Fibroblast of lung (primary cell): Measurements from ENCODE around the gene NDUFA12. TPM values are rescaled to one million over a fixed set of nuclear protein-coding genes. Genes with fewer than 3 reads are reported as not detected.

ENCODE experiments used
- DNase-seq, 2 donors: peaks; one replicate each; pipeline versions ENCODE4 v3.0.0 to v3.0.0-alpha.2; 2010; ENCODE audit warnings: low read depth in 2 of 2
- H2AFZ ChIP-seq: 2 replicates; pipeline ENCODE4 v1.5.1; 2012; ENCODE audit warnings: low read length, control low read depth, inconsistent platforms
- H3K27ac ChIP-seq: 2 replicates; pipeline ENCODE4 v1.5.1; 2011; ENCODE audit warnings: low read length, control low read depth; ENCODE audit not compliant: insufficient read depth
- H3K27me3 ChIP-seq: 2 replicates; pipeline ENCODE4 v1.5.1; 2011; ENCODE audit warnings: mild to moderate bottlenecking, low read length; ENCODE audit not compliant: control insufficient read depth, insufficient read depth
- H3K36me3 ChIP-seq: 2 replicates; pipeline ENCODE4 v1.5.1; 2011; ENCODE audit warnings: low read length; ENCODE audit not compliant: control insufficient read depth, insufficient read depth
- H3K4me1 ChIP-seq: 2 replicates; pipeline ENCODE4 v1.5.1; 2011; ENCODE audit warnings: low read length; ENCODE audit not compliant: control insufficient read depth, insufficient read depth; ENCODE audit errors: extremely low read depth
- H3K4me2 ChIP-seq: 2 replicates; pipeline ENCODE4 v1.5.1; 2011; ENCODE audit warnings: low read length, control low read depth; ENCODE audit not compliant: insufficient read depth; ENCODE audit errors: extremely low read depth
- H3K4me3 ChIP-seq, 4 experiments: fragments of 200-600 bp in 1 of 4; sonication (generic) in 1 of 4; replicated peaks in 1 of 4; 2 replicates each; pipeline ENCODE4 v1.5.1; 2011 to 2016; ENCODE audit warnings: low read length in 4 of 4, low read depth in 3 of 4, mild to moderate bottlenecking in 3 of 4, control low read depth in 2 of 4, inconsistent platforms in 1 of 4, mixed read lengths in 1 of 4; ENCODE audit not compliant: insufficient read depth in 1 of 4; ENCODE audit errors: control extremely low read depth in 1 of 4
- H3K79me2 ChIP-seq: 2 replicates; pipeline ENCODE4 v1.5.1; 2012; ENCODE audit warnings: mild to moderate bottlenecking, low read length, inconsistent platforms; ENCODE audit not compliant: control insufficient read depth, insufficient read depth
- H3K9ac ChIP-seq: 2 replicates; pipeline ENCODE4 v1.5.1; 2011; ENCODE audit warnings: mild to moderate bottlenecking, low read length, control low read depth; ENCODE audit not compliant: insufficient read depth
- H3K9me3 ChIP-seq: 2 replicates; pipeline ENCODE4 v1.5.1; 2012; ENCODE audit warnings: low read depth, low read length; ENCODE audit not compliant: control insufficient read depth, insufficient read depth
- H4K20me1 ChIP-seq: 2 replicates; pipeline ENCODE4 v1.5.1; 2011; ENCODE audit warnings: low read length; ENCODE audit not compliant: control insufficient read depth, insufficient read depth; ENCODE audit errors: extremely low read depth
- EZH2 ChIP-seq: IDR thresholded peaks from 2 replicates; pipeline ENCODE4 v1.5.1; 2012; ENCODE audit warnings: low read length, control low read depth, mild to moderate bottlenecking; ENCODE audit errors: missing control alignments
- polyA plus RNA-seq, 2 donors: library from polyadenylated mRNA; depleted of rRNA in 1 of 2; stranded (reverse) in 1 of 2; unstranded in 1 of 2; fragments of >200 nt; gene quantifications; 2 replicates each; pipeline ENCODE4 v1.2.1, GENCODE V29; 2011 to 2012; ENCODE audit warnings: missing spikeins in 1 of 2
- total RNA-seq: library from RNA; depleted of rRNA; stranded (reverse); fragments of >200 nt; gene quantifications from 2 replicates; pipeline ENCODE4 v1.2.1, GENCODE V29; 2014
- TF ChIP-seq, protein P1 (sequence below), 2 donors: IDR thresholded peaks in 1 of 2; conservative IDR thresholded peaks in 1 of 2; 1 replicate in 1 of 2; 2 replicates in 1 of 2; pipeline ENCODE4 v1.5.1; 2011 to 2012; ENCODE audit warnings: low read length in 2 of 2, control low read depth in 1 of 2, inconsistent platforms in 1 of 2, low read depth in 1 of 2, mild to moderate bottlenecking in 1 of 2

NDUFA12 gene
- total and polyA plus RNA-seq, 2 donors (not counting 1 experiment from before 2014, with no cell fraction given): 102 to 210 TPM

DNA sequence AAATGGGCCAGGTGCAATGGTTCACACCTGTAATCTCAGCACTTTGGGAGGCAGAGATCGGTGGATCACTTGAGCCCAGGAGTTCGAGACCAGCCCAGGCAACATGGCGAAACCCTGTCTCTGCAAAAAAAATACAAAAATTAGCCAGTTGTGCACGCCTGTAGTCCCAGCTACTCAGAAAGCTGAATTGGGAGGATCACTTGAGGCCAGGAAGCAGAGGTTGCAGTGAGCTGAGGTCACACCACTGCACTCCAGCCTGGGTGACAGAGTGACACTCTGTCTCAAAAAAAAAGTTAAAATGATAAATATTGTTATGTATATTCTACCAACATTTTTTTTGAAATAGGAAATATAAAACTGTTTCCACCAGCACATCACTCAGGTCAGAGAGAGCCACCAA, 64.9 kb downstream of the NDUFA12 start:
- Histone ChIP-seq H3K4me3 (no peak overlapping the region), H3K27ac (no peak overlapping the region), H3K36me3 (no peaks in the 10 kb centered on the region), H3K27me3 (no peaks in the 10 kb centered on the region), H4K20me1 (no peaks in the 10 kb centered on the region), H3K4me2 (no peak overlapping the region), H3K9me3 (no peaks in the 10 kb centered on the region), H3K4me1 (peaks cover 7% of the 10 kb centered on the region), H3K79me2 (no peaks in the 10 kb centered on the region), H3K9ac (no peak overlapping the region), H2AFZ (no peak overlapping the region)
- DNase-seq: no peak
- no peak for TF ChIP-seq EZH2
- TF ChIP-seq, protein P1, sequence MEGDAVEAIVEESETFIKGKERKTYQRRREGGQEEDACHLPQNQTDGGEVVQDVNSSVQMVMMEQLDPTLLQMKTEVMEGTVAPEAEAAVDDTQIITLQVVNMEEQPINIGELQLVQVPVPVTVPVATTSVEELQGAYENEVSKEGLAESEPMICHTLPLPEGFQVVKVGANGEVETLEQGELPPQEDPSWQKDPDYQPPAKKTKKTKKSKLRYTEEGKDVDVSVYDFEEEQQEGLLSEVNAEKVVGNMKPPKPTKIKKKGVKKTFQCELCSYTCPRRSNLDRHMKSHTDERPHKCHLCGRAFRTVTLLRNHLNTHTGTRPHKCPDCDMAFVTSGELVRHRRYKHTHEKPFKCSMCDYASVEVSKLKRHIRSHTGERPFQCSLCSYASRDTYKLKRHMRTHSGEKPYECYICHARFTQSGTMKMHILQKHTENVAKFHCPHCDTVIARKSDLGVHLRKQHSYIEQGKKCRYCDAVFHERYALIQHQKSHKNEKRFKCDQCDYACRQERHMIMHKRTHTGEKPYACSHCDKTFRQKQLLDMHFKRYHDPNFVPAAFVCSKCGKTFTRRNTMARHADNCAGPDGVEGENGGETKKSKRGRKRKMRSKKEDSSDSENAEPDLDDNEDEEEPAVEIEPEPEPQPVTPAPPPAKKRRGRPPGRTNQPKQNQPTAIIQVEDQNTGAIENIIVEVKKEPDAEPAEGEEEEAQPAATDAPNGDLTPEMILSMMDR (conservative IDR thresholded peaks at IDR 0.05 in 1 of 2, IDR thresholded peaks at IDR 0.05 in 1 of 2; ENCODE audit: low read depth in 1 of 2, low read length in 2 of 2): no peak

DNA sequence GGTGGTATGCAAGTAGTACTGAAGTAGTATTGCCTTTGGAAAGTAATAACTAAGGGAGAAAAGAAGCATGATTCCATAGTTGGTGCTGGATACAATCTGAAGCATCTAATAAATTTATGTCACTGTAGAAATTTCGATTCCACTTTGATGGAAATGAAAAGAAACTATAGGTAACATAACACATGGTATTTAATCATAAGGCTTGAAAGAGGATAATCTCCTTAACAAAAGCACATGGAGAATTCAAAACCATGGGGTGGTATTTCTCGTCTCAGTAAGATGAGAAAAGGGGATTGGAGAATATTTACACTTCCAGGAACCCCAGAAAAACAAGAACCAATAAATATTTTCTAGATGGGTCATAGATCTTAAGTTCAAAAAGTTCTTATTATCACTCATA, 72.7 kb downstream of the NDUFA12 start:
- Histone ChIP-seq H3K79me2 (no peaks in the 10 kb centered on the region), H4K20me1 (no peaks in the 10 kb centered on the region), H3K4me1 (no peaks in the 10 kb centered on the region), H3K27me3 (peaks cover 3% of the 10 kb centered on the region), H3K27ac (no peak overlapping the region), H2AFZ (no peak overlapping the region), H3K36me3 (no peaks in the 10 kb centered on the region), H3K4me2 (no peak overlapping the region), H3K9ac (no peak overlapping the region), H3K4me3 (no peak overlapping the region), H3K9me3 (no peaks in the 10 kb centered on the region)
- no peak for TF ChIP-seq EZH2
- TF ChIP-seq, protein P1 (conservative IDR thresholded peaks at IDR 0.05 in 1 of 2, IDR thresholded peaks at IDR 0.05 in 1 of 2; ENCODE audit: low read depth in 1 of 2, low read length in 2 of 2): no peak
- no peak for DNase-seq

DNA sequence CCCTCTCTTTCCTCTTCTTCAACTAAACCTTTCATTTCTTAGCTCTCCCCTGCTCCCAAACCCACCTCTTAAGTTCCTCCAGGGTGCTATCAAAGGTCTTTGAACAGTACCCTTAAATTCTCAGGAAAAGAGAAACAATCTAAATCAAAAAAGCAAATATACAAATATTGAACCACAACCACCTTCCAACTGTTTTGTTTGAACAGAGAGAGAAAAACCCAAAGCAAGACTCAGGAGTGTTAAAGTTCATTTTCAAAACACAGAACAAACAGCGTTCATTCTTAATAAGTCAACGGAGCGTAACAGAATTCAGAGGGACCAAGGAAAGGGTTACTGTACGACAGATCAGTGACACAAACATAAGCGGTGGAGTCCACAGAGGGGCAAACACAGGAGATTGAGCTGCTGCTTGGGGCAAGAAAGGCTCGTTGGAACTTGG, 73.3 kb downstream of the NDUFA12 start:
- H2AFZ ChIP-seq: no peak overlapping the region
- no peak for DNase-seq
- H3K4me1 ChIP-seq: no peaks in the 10 kb centered on the region
- H3K27ac ChIP-seq: no peak overlapping the region
- no peaks in the 10 kb centered on the region for H3K36me3 ChIP-seq
- H3K27me3 ChIP-seq: peaks cover 3% of the 10 kb centered on the region
- no peaks in the 10 kb centered on the region for H3K9me3 ChIP-seq
- H3K4me3 ChIP-seq: no peak overlapping the region
- no peaks in the 10 kb centered on the region for H4K20me1 ChIP-seq
- no peaks in the 10 kb centered on the region for H3K79me2 ChIP-seq
- no peak overlapping the region for H3K9ac ChIP-seq
- no peak overlapping the region for H3K4me2 ChIP-seq
- TF ChIP-seq, protein P1 (conservative IDR thresholded peaks at IDR 0.05 in 1 of 2, IDR thresholded peaks at IDR 0.05 in 1 of 2; ENCODE audit: low read depth in 1 of 2, low read length in 2 of 2): no peak
- TF ChIP-seq EZH2: no peak
